A673 (cell line): ENCODE results near the gene ZNF644. TPM values are rescaled to one million over a fixed set of nuclear protein-coding genes. Genes with fewer than 3 reads are reported as not detected.
"Not testable (repeated sequence)": the region's sequence is repeated elsewhere in the genome, so short reads cannot be mapped to it uniquely, and the experiment has no call there.

Source experiments
- BruUV-seq: library from RNA; stranded (reverse); fragments of 400-500 nt; replicated peaks from 2 replicates; lab custom pipeline; 2021; lab: Mats Ljungman, UMichigan
- CTCF ChIA-PET: fragments of 300-600 bp; sonication (Branson Sonifier 250); formaldehyde crosslinking; loops from one replicate; lab custom pipeline; 2022; ENCODE audit warnings: antibody characterized with exemption; lab: Charles Lee
- POLR2A ChIA-PET: fragments of 300-600 bp; sonication (Branson Sonifier 250); formaldehyde crosslinking; loops from one replicate; lab custom pipeline; 2022; ENCODE audit warnings: antibody characterized with exemption; ENCODE audit not compliant: low non-redundant PET; lab: Charles Lee
- DNase-seq: peaks from one replicate; pipeline ENCODE4 v3.0.0-alpha.2; 2015; ENCODE audit warnings: low spot score
- H3K27ac ChIP-seq: fragments of 200-600 bp; sonication (generic); 2 replicates; pipeline ENCODE4 v1.5.1; 2016; ENCODE audit warnings: mixed run types, low read depth, mild to moderate bottlenecking, mixed read lengths, antibody characterized with exemption, low read length; ENCODE audit not compliant: poor library complexity, severe bottlenecking
- H3K27me3 ChIP-seq: fragments of 200-600 bp; sonication (generic); replicated peaks from 2 replicates; pipeline ENCODE4 v1.6.1; 2017; ENCODE audit warnings: mixed run types, low read depth, mild to moderate bottlenecking, mixed read lengths, antibody characterized with exemption, low read length; ENCODE audit not compliant: insufficient read depth, poor library complexity
- H3K36me3 ChIP-seq: fragments of 200-600 bp; sonication (generic); 2 replicates; pipeline ENCODE4 v1.6.1; 2016; ENCODE audit warnings: mixed run types, mild to moderate bottlenecking, mixed read lengths, antibody characterized with exemption, low read length; ENCODE audit not compliant: insufficient read depth, poor library complexity, severe bottlenecking
- H3K4me1 ChIP-seq: fragments of 200-600 bp; sonication (generic); 2 replicates; pipeline ENCODE4 v1.6.1; 2017; ENCODE audit warnings: mixed run types, mild to moderate bottlenecking, mixed read lengths, antibody characterized with exemption, low read length; ENCODE audit not compliant: insufficient read depth, poor library complexity, severe bottlenecking
- H3K4me3 ChIP-seq: fragments of 200-600 bp; sonication (generic); 2 replicates; pipeline ENCODE4 v1.5.1; 2016; ENCODE audit warnings: low read depth, mixed run types, mild to moderate bottlenecking, mixed read lengths, low read length; ENCODE audit not compliant: poor library complexity, severe bottlenecking
- H3K9me3 ChIP-seq: fragments of 200-600 bp; sonication (generic); 2 replicates; pipeline ENCODE4 v1.6.1; 2016; ENCODE audit warnings: mixed run types, low read depth, mild to moderate bottlenecking, mixed read lengths, antibody characterized with exemption, low read length; ENCODE audit not compliant: poor library complexity, severe bottlenecking
- EZH2 ChIP-seq: fragments of 200-600 bp; sonication (generic); IDR thresholded peaks from 2 replicates; pipeline ENCODE4 v1.6.1; 2017; ENCODE audit warnings: borderline replicate concordance, low read depth, mild to moderate bottlenecking, mixed read lengths, antibody characterized with exemption, low read length; ENCODE audit not compliant: poor library complexity, severe bottlenecking
- intact Hi-C: fragments of 100-400 bp; cut with micrococcal nuclease; formaldehyde crosslinking; loops from one replicate; pipeline ENCODE4 v1.10.0; 2022; ENCODE audit not compliant: unreplicated experiment
- total RNA-seq: library from RNA; stranded (reverse); gene quantifications from 2 replicates; pipeline ENCODE4 v1.2.3, GENCODE V29; 2021
- TF ChIP-seq, protein P1 (sequence below): fragments of 300-800, 200-600 bp; sonication (generic); conservative IDR thresholded peaks from 2 replicates; pipeline ENCODE4 v1.5.1; 2017; ENCODE audit warnings: low read depth, mild to moderate bottlenecking, antibody characterized with exemption, low read length, moderate library complexity, mixed read lengths

The ZNF644 gene
- total RNA-seq, 1 experiment from 2014 or later = 80.4 TPM

DNA sequence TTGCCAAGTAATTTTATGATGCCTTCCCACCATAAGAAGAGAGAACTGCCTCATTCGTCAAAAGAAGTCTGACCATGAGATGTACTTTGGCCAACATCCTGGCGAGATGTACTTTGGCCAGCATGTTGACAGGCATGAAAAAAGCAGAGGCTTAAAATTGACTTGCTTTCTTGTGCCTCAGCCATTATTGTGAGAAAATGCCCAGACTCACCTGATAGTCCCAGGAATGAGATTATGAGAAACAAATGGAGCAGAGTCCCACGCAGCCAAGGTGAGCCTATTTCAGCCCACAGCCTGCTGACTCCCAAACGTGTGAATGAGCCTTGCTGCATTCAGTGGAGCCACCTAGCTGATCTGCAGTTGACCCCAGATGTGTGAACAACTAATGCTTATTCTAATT is 43.5 kb upstream of the ZNF644 start:
- H3K36me3 ChIP-seq = no peaks in the 10 kb centered on the region
- H3K4me3 ChIP-seq = no peak overlapping the region
- POLR2A ChIA-PET = no interaction called here
- no peaks in the 10 kb centered on the region for H3K4me1 ChIP-seq
- BruUV-seq = no TSS peak
- no peaks in the 10 kb centered on the region for H3K27me3 ChIP-seq
- H3K9me3 ChIP-seq = no peaks in the 10 kb centered on the region
- no peak for DNase-seq
- CTCF ChIA-PET = no interaction called here
- H3K27ac ChIP-seq = no peak overlapping the region
- TF ChIP-seq, protein P1, sequence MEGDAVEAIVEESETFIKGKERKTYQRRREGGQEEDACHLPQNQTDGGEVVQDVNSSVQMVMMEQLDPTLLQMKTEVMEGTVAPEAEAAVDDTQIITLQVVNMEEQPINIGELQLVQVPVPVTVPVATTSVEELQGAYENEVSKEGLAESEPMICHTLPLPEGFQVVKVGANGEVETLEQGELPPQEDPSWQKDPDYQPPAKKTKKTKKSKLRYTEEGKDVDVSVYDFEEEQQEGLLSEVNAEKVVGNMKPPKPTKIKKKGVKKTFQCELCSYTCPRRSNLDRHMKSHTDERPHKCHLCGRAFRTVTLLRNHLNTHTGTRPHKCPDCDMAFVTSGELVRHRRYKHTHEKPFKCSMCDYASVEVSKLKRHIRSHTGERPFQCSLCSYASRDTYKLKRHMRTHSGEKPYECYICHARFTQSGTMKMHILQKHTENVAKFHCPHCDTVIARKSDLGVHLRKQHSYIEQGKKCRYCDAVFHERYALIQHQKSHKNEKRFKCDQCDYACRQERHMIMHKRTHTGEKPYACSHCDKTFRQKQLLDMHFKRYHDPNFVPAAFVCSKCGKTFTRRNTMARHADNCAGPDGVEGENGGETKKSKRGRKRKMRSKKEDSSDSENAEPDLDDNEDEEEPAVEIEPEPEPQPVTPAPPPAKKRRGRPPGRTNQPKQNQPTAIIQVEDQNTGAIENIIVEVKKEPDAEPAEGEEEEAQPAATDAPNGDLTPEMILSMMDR = no peak
- TF ChIP-seq EZH2 = no peak
- intact Hi-C loops = no loop called here

DNA sequence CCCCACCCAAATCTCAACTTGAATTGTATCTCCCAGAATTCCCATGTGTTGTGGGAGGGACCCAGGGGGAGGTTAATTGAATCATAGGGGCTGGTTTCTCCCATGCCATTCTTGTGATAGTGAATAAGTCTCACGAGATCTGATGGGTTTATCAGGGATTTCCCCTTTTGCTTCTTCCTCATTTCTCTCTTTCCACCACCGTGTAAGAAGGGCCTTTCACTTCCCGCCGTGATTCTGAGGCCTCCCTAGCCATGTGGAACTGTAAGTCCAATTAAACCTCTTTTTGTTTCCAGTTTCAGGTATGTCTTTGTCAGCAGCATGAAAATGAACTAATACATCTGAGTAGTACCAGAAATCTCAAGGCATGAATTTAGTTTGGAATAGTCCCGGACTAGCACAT is 41.6 kb upstream of the ZNF644 start:
- DNase-seq, H3K4me1 ChIP-seq, H3K27ac ChIP-seq, H3K36me3 ChIP-seq, CTCF ChIA-PET, H3K27me3 ChIP-seq, BruUV-seq, intact Hi-C loops, H3K9me3 ChIP-seq, H3K4me3 ChIP-seq, POLR2A ChIA-PET: not testable (repeated sequence)

DNA sequence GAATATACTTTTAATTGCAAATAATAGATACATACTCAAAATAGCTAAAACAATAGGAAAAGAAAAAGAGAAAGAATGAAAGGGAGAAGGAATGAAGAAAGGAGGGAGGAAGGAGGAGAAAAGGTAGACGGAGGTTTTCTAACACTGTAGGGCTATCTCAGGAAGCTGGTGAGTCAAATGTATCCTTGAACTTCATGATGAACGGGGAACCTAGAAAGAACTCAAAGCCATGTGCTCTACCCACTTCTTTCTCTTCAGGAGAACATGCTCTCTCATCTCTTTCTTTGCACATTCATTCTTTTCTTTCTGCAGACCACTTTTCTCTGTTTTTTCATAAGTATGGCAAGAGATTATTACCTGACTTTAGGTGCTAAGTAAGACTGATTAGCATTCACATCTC is 37.3 kb upstream of the ZNF644 start:
- TF ChIP-seq, protein P1 = no peak
- no peak for TF ChIP-seq EZH2
- intact Hi-C loops = no loop called here

DNA sequence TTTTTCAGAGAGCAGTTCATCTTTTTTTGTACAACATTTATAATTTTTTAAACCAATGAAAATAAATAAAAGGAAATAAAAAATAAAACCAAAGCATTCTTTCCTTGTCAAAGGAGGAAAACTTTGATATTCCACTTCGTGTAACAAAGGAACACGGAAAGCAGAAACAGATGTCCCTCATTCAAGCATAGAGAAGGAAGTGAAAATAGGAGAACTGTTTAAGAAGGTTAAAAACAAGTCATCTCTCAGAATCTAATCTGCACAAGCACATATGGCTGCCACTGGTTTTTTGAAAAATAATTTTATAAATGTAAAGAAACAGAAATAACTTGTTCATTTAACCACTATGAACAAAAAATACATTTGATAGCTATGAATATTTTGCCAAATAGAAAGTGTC is 35.9 kb upstream of the ZNF644 start:
- ChIA-PET POLR2A (no interaction called here), CTCF (no interaction called here)
- no peak for DNase-seq
- H3K27ac ChIP-seq = no peak overlapping the region
- TF ChIP-seq EZH2 = no peak
- TF ChIP-seq, protein P1 = no peak
- H3K27me3 ChIP-seq = no peaks in the 10 kb centered on the region
- no peaks in the 10 kb centered on the region for H3K9me3 ChIP-seq
- intact Hi-C loops = no loop called here
- H3K4me3 ChIP-seq = no peak overlapping the region
- no peaks in the 10 kb centered on the region for H3K4me1 ChIP-seq
- H3K36me3 ChIP-seq = no peaks in the 10 kb centered on the region
- BruUV-seq = no TSS peak

More for the DNA sequence above, 37.3 kb upstream of the ZNF644 start:
- H3K4me1 ChIP-seq = no peaks in the 10 kb centered on the region
- no peaks in the 10 kb centered on the region for H3K27me3 ChIP-seq
- no peaks in the 10 kb centered on the region for H3K36me3 ChIP-seq
- POLR2A ChIA-PET = interaction anchor here (0.6 kb wide), 1 partner anchor 38 kb away, joined by 10 read pairs; no protein-coding TSS in a partner anchor
- BruUV-seq = no TSS peak
- CTCF ChIA-PET = no interaction called here
- no peak overlapping the region for H3K27ac ChIP-seq
- no peak overlapping the region for H3K4me3 ChIP-seq
- no peaks in the 10 kb centered on the region for H3K9me3 ChIP-seq
- no peak for DNase-seq
